ENCODE data around the gene CXCL5. TPM values are rescaled to one million over a fixed set of nuclear protein-coding genes. Genes with fewer than 3 reads are reported as not detected.

CXCL5 gene
- total and polyA plus RNA-seq, 2 of the 4 experiments (the other 2 are of a cell fraction), result 0.14 TPM; not detected in 1

- H3K4me2 ChIP-seq (ENCODE audit: low read depth, low read length), result no peak overlapping the region
- in situ Hi-C loops (cut with MboI; ENCODE audit: low sequenced_read_pairs) (no loop called here), dilution Hi-C loops (cut with HindIII; ENCODE audit: low sequenced_read_pairs, unreplicated experiment) (no loop called here), intact Hi-C loops (cut with micrococcal nuclease) (no loop called here)
- H4K20me1 ChIP-seq (ENCODE audit: insufficient read depth, low read length), result no peaks in the 10 kb centered on the region
- H2BK15ac ChIP-seq (ENCODE audit: low read depth, low read length), result peak overlapping the region; percentile 23; the same call in 1 of the 3 replicates
- no peaks in the 10 kb centered on the region for H3K36me3 ChIP-seq (ENCODE audit: control insufficient read depth, insufficient read depth, low read length)
- no peak overlapping the region for H4K5ac ChIP-seq (ENCODE audit: low read depth, low read length)
- no peak overlapping the region for H2BK20ac ChIP-seq (ENCODE audit: low read depth, low read length)
- H4K91ac ChIP-seq (ENCODE audit: insufficient read depth, low read depth, low read length), result no peak overlapping the region
- H2AK5ac ChIP-seq (ENCODE audit: low read depth, low read length), result no peak overlapping the region
- 60% methylated on average over 1 of the region's 4 CpGs; no CpG with 5 or more reads in 1 of the 2 experiments for WGBS, 2 experiments (ENCODE audit: extremely low coverage in 2 of 2, insufficient read length in 1 of 2)
- ChIA-PET CTCF (interaction anchor here (1.0 kb wide), 1 partner anchor 315 kb away, joined by 4 read pairs; no protein-coding TSS in a partner anchor), POLR2A (ENCODE audit: unreplicated experiment) (no interaction called here)
- no peak overlapping the region for H3K27ac ChIP-seq (ENCODE audit: insufficient read depth, low read length)
- no peak overlapping the region for H3K23ac ChIP-seq (ENCODE audit: low read depth, low read length)
- no TSS peak for BruUV-seq (replicated peaks)
- H3K56ac ChIP-seq (ENCODE audit: extremely low read depth, insufficient read depth, low read length), result no peak overlapping the region
- H3K79me1 ChIP-seq (ENCODE audit: low read depth in 1 of 2, low read length in 2 of 2), result no peaks in the 10 kb centered on the region
- no peak overlapping the region for H3K4me3 ChIP-seq (ENCODE audit: insufficient read depth, low read depth, low read length)
- H3K14ac ChIP-seq (replicated peaks; ENCODE audit: low read depth, low read length), result 0 out of 2 replicates have a peak overlapping the region, but pooled peaks have one; percentile 15
- peaks cover 2% of the 10 kb centered on the region for H3K9me1 ChIP-seq (ENCODE audit: insufficient read depth, low read length)
- H3K9ac ChIP-seq (ENCODE audit: low read depth, low read length), result no peak overlapping the region
- H2BK5ac ChIP-seq (ENCODE audit: low read depth, low read length, poor library complexity, severe bottlenecking), result no peak overlapping the region
- H2AK9ac ChIP-seq (replicated peaks; ENCODE audit: low read depth, low read length, poor library complexity), result no peak overlapping the region
- no peak overlapping the region for H4K8ac ChIP-seq (ENCODE audit: low read depth in 2 of 2, low read length in 2 of 2)
- no peak for TF ChIP-seq POLR2A (IDR thresholded peaks at IDR 0.05; ENCODE audit: low read depth, low read length)
- TF ChIP-seq BHLHE40 (IDR thresholded peaks at IDR 0.05; ENCODE audit: low read depth, low read length), result no peak
- no peak for TF ChIP-seq CEBPB (IDR thresholded peaks at IDR 0.05; ENCODE audit: low read depth, low read length)
- TF ChIP-seq CHD1 (IDR thresholded peaks at IDR 0.05; ENCODE audit: low read depth, low read length), result no peak
- TF ChIP-seq FOS (IDR thresholded peaks at IDR 0.05; ENCODE audit: low read depth, low read length), result no peak
- no peak for TF ChIP-seq NFE2L2 (IDR thresholded peaks at IDR 0.05; ENCODE audit: low read depth, low read length)
- no peak for TF ChIP-seq RFX5 (IDR thresholded peaks at IDR 0.05; ENCODE audit: low read depth, low read length)
- TF ChIP-seq MAZ (IDR thresholded peaks at IDR 0.05; ENCODE audit: borderline replicate concordance, low read depth, low read length), result no peak
- TF ChIP-seq RAD21 (IDR thresholded peaks at IDR 0.05; ENCODE audit: low read length), result no peak
- TF ChIP-seq, protein P1, sequence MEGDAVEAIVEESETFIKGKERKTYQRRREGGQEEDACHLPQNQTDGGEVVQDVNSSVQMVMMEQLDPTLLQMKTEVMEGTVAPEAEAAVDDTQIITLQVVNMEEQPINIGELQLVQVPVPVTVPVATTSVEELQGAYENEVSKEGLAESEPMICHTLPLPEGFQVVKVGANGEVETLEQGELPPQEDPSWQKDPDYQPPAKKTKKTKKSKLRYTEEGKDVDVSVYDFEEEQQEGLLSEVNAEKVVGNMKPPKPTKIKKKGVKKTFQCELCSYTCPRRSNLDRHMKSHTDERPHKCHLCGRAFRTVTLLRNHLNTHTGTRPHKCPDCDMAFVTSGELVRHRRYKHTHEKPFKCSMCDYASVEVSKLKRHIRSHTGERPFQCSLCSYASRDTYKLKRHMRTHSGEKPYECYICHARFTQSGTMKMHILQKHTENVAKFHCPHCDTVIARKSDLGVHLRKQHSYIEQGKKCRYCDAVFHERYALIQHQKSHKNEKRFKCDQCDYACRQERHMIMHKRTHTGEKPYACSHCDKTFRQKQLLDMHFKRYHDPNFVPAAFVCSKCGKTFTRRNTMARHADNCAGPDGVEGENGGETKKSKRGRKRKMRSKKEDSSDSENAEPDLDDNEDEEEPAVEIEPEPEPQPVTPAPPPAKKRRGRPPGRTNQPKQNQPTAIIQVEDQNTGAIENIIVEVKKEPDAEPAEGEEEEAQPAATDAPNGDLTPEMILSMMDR (conservative IDR thresholded peaks at IDR 0.05; ENCODE audit: low read depth, low read length), result no peak
- TF ChIP-seq RCOR1 (IDR thresholded peaks at IDR 0.05; ENCODE audit: insufficient replicate concordance, low read length), result no peak
- TF ChIP-seq SMC3 (IDR thresholded peaks at IDR 0.05; ENCODE audit: low read depth, low read length), result no peak
- no peak for TF ChIP-seq USF2 (IDR thresholded peaks at IDR 0.05; ENCODE audit: low read depth, low read length)
- no peak for TF ChIP-seq MAFK (IDR thresholded peaks at IDR 0.05; ENCODE audit: low read depth, low read length)
- TF ChIP-seq MXI1 (IDR thresholded peaks at IDR 0.05; ENCODE audit: borderline replicate concordance, low read depth, low read length), result no peak
- TF ChIP-seq, protein P2, sequence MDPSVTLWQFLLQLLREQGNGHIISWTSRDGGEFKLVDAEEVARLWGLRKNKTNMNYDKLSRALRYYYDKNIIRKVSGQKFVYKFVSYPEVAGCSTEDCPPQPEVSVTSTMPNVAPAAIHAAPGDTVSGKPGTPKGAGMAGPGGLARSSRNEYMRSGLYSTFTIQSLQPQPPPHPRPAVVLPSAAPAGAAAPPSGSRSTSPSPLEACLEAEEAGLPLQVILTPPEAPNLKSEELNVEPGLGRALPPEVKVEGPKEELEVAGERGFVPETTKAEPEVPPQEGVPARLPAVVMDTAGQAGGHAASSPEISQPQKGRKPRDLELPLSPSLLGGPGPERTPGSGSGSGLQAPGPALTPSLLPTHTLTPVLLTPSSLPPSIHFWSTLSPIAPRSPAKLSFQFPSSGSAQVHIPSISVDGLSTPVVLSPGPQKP (IDR thresholded peaks at IDR 0.05; ENCODE audit: borderline replicate concordance, low read depth, low read length), result no peak
- 0 out of 2 replicates have a peak, but pooled peaks have one; percentile 10 for ATAC-seq (ENCODE audit: low read depth)
- no peak overlapping the region for H2BK120ac ChIP-seq (ENCODE audit: low read depth, low read length)
- 0 out of 2 replicates have a peak, but pooled peaks cover 2% of the 10 kb centered on the region for H3K9me3 ChIP-seq (ENCODE audit: control insufficient read depth, insufficient read depth, low read length)
- H3K18ac ChIP-seq (ENCODE audit: low read depth, low read length), result no peak overlapping the region
- no peak overlapping the region for H3K4ac ChIP-seq (ENCODE audit: low read depth, low read length)
- H2AFZ ChIP-seq (replicated peaks; ENCODE audit: low read length, poor library complexity), result peak overlapping the region; percentile 1
- DNase-seq, result peak; percentile 13
- H3K4me1 ChIP-seq (ENCODE audit: control insufficient read depth, insufficient read depth, low read length), result peaks cover 8% of the 10 kb centered on the region
- no peaks in the 10 kb centered on the region for H3K27me3 ChIP-seq (ENCODE audit: control insufficient read depth, insufficient read depth, low read length)
Measured at GRCh38 chr4:73976716-73977115, 21.8 kb downstream of the CXCL5 start.
